GM18861 (cell line): ENCODE data around the gene TGFB3.

ENCODE experiments used
- ATAC-seq: cut with Tn5 transposase; IDR thresholded peaks from one replicate; pipeline ENCODE4 v1.9.1; 2021; ENCODE audit not compliant: unreplicated experiment

Gene TGFB3

GRCh38 chr14:75910048-75910447 lies 71.7 kb downstream of the TGFB3 start:
- ATAC-seq, result no peak

GRCh38 chr14:75909630-75910029 lies 72.2 kb downstream of the TGFB3 start:
- no peak for ATAC-seq
